HCT116 (cell line): Measurements from ENCODE around the gene TMTC2. TPM values are rescaled to one million over a fixed set of nuclear protein-coding genes. Genes with fewer than 3 reads are reported as not detected.

Source experiments
- ATAC-seq: fragments of 200-7000 bp; cut with Tn5 transposase; 2 replicates; pipeline ENCODE4 v1.9.1; 2020; ENCODE audit warnings: mild to moderate bottlenecking, moderate library complexity
- BruUV-seq: library from RNA; stranded (reverse); fragments of 400-500 nt; replicated peaks from 2 replicates; lab custom pipeline; 2021; lab: Mats Ljungman, UMichigan
- CTCF ChIA-PET: fragments of 300-600 bp; sonication (Branson Sonifier 250); formaldehyde crosslinking; loops from one replicate; lab custom pipeline; 2021; ENCODE audit warnings: antibody characterized with exemption; lab: Charles Lee
- POLR2A ChIA-PET: fragments of 300-600, 350-600 bp; sonication (Branson Sonifier 250); formaldehyde crosslinking; loops from one replicate; lab custom pipeline; 2021; ENCODE audit warnings: antibody characterized with exemption; lab: Charles Lee
- RAD21 ChIA-PET, 2 experiments: fragments of 300-600 bp; sonication (Branson Sonifier 250); formaldehyde crosslinking; loops; one replicate each; lab custom pipeline; 2023; ENCODE audit warnings: low total read pairs in 2 of 2; ENCODE audit not compliant: uncharacterized antibody in 2 of 2, unreplicated experiment in 2 of 2, low non-redundant PET in 1 of 2; lab: Charles Lee
- DNase-seq: peaks from one replicate; pipeline ENCODE4 v3.0.0-alpha.2; 2010; ENCODE audit warnings: low read depth, low spot score
- H2AFZ ChIP-seq: fragments of 200-600 bp; shearing (Covaris generic), sonication (generic); 2 replicates; pipeline ENCODE4 v1.6.1; 2017; ENCODE audit warnings: low read depth, mixed run types, mixed read lengths, antibody characterized with exemption, low read length; ENCODE audit not compliant: poor library complexity, severe bottlenecking
- H3K27ac ChIP-seq: 2 replicates; pipeline ENCODE4 v1.5.1; 2012; ENCODE audit warnings: low read depth, low read length
- H3K27me3 ChIP-seq: fragments of 200-600 bp; sonication (generic); 2 replicates; pipeline ENCODE4 v1.6.1; 2016; ENCODE audit warnings: mixed run types, low read length, mixed read lengths; ENCODE audit not compliant: insufficient read depth
- H3K36me3 ChIP-seq, 2 experiments: fragments of 200-500 bp in 1 of 2; fragments of 200-600 bp in 1 of 2; sonication (Bioruptor generic) in 1 of 2; sonication (generic) in 1 of 2; 2 replicates each; pipeline versions ENCODE4 v1.5.1 to v1.6.1; 2014 to 2016; ENCODE audit warnings: low read length in 2 of 2, inconsistent platforms in 1 of 2, mixed read lengths in 1 of 2, mixed run types in 1 of 2; ENCODE audit not compliant: insufficient read depth in 2 of 2, control insufficient read depth in 1 of 2
- H3K4me1 ChIP-seq, 2 experiments: fragments of 200-600 bp in 1 of 2; sonication (generic) in 1 of 2; 2 replicates each; pipeline versions ENCODE4 v1.5.1 to v1.6.1; 2012 to 2017; ENCODE audit warnings: low read length in 2 of 2, inconsistent platforms in 1 of 2, mild to moderate bottlenecking in 1 of 2, mixed read lengths in 1 of 2, mixed run types in 1 of 2, moderate library complexity in 1 of 2; ENCODE audit not compliant: insufficient read depth in 2 of 2, control insufficient read depth in 1 of 2
- H3K4me2 ChIP-seq: fragments of 200-600 bp; sonication (generic); 2 replicates; pipeline ENCODE4 v1.6.1; 2017; ENCODE audit warnings: mixed run types, low read length, mixed read lengths
- H3K4me3 ChIP-seq, 2 experiments: fragments of 200-600 bp in 1 of 2; sonication (generic) in 1 of 2; replicated peaks in 1 of 2; 2 replicates each; pipeline ENCODE4 v1.5.1; 2011 to 2016; ENCODE audit warnings: low read length in 2 of 2, control low read depth in 1 of 2, low read depth in 1 of 2, mild to moderate bottlenecking in 1 of 2, mixed read lengths in 1 of 2, mixed run types in 1 of 2
- H3K79me2 ChIP-seq: fragments of 200-600 bp; sonication (generic); 2 replicates; pipeline ENCODE4 v1.6.1; 2017; ENCODE audit warnings: mild to moderate bottlenecking, mixed run types, low read length, moderate library complexity, mixed read lengths; ENCODE audit not compliant: insufficient read depth
- H3K9ac ChIP-seq: fragments of 200-600 bp; sonication (generic); 2 replicates; pipeline ENCODE4 v1.6.1; 2016; ENCODE audit warnings: low read length, mixed read lengths
- H3K9me2 ChIP-seq: fragments of 200-600 bp; sonication (generic), shearing (Covaris generic); 2 replicates; pipeline ENCODE4 v1.6.1; 2017; ENCODE audit warnings: mixed run types, mild to moderate bottlenecking, moderate library complexity; ENCODE audit not compliant: insufficient read depth
- H3K9me3 ChIP-seq, 2 experiments: fragments of 200-500 bp in 1 of 2; fragments of 200-600 bp in 1 of 2; sonication (Bioruptor generic) in 1 of 2; sonication (generic) in 1 of 2; 2 replicates each; pipeline ENCODE4 v1.6.1; 2014 to 2017; ENCODE audit warnings: low read length in 2 of 2, mixed read lengths in 2 of 2, inconsistent platforms in 1 of 2, low read depth in 1 of 2, mild to moderate bottlenecking in 1 of 2, mixed run types in 1 of 2, moderate library complexity in 1 of 2; ENCODE audit not compliant: control insufficient read depth in 1 of 2, insufficient read depth in 1 of 2
- H4K20me1 ChIP-seq: fragments of 200-600 bp; sonication (generic), shearing (Covaris generic); 2 replicates; pipeline ENCODE4 v1.6.1; 2017; ENCODE audit warnings: mixed run types, mild to moderate bottlenecking, moderate library complexity; ENCODE audit not compliant: insufficient read depth
- ATF3 ChIP-seq: IDR thresholded peaks from 2 replicates; pipeline ENCODE4 v1.6.1; 2012
- CBX3 ChIP-seq: IDR thresholded peaks from 2 replicates; pipeline ENCODE4 v1.6.1; 2012; ENCODE audit warnings: low read depth
- EGR1 ChIP-seq: IDR thresholded peaks from 2 replicates; pipeline ENCODE4 v1.6.1; 2012; ENCODE audit warnings: low read depth
- ELF1 ChIP-seq: IDR thresholded peaks from 2 replicates; pipeline ENCODE4 v1.6.1; 2012; ENCODE audit warnings: low read depth, borderline replicate concordance
- EZH2phosphoT487 ChIP-seq: fragments of 200-600 bp; IDR thresholded peaks from 2 replicates; pipeline ENCODE4 v1.6.1; 2018; ENCODE audit warnings: antibody characterized with exemption, borderline replicate concordance
- FOSL1 ChIP-seq: IDR thresholded peaks from 2 replicates; pipeline ENCODE4 v1.6.1; 2012; ENCODE audit warnings: low read depth
- POLR2A ChIP-seq: IDR thresholded peaks from 2 replicates; pipeline ENCODE4 v1.7.0; 2011; ENCODE audit warnings: borderline replicate concordance; ENCODE audit not compliant: insufficient read depth, insufficient read length; ENCODE audit errors: extremely low read depth
- POLR2AphosphoS5 ChIP-seq: IDR thresholded peaks from 2 replicates; pipeline ENCODE4 v1.6.1; 2011; ENCODE audit warnings: mild to moderate bottlenecking, low read depth, low read length, moderate library complexity
- RAD21 ChIP-seq: IDR thresholded peaks from 2 replicates; pipeline ENCODE4 v1.6.1; 2012; ENCODE audit warnings: low read depth, mild to moderate bottlenecking
- REST ChIP-seq: IDR thresholded peaks from 2 replicates; pipeline ENCODE4 v1.6.1; 2012; ENCODE audit warnings: low read depth
- YY1 ChIP-seq: IDR thresholded peaks from 2 replicates; pipeline ENCODE4 v1.6.1; 2011; ENCODE audit warnings: low read length, low read depth, moderate library complexity, mild to moderate bottlenecking; ENCODE audit not compliant: insufficient replicate concordance; ENCODE audit errors: extremely low read depth
- ZFX ChIP-seq: fragments of 450-650 bp; IDR thresholded peaks from 2 replicates; pipeline ENCODE4 v1.6.1; 2017
- intact Hi-C: fragments of 100-400 bp; cut with micrococcal nuclease; formaldehyde crosslinking; loops from 2 replicates; pipeline ENCODE4 v1.10.0; 2022
- total RNA-seq: library from RNA; stranded (reverse); gene quantifications from one replicate; pipeline ENCODE4 v1.2.1, GENCODE V29; 2021; ENCODE audit not compliant: unreplicated experiment

Gene TMTC2
- total RNA-seq, 1 experiment from 2014 or later = 11.5 TPM

- ChIA-PET CTCF (no interaction called here), POLR2A (no interaction called here), RAD21 (no interaction called here)
- Histone ChIP-seq H4K20me1 (no peaks in the 10 kb centered on the region), H3K9me2 (no peaks in the 10 kb centered on the region), H3K79me2 (no peaks in the 10 kb centered on the region), H3K27ac (no peak overlapping the region), H2AFZ (no peak overlapping the region), H3K4me3 (no peak overlapping the region), H3K4me2 (no peak overlapping the region), H3K36me3 (no peaks in the 10 kb centered on the region), H3K4me1 (no peaks in the 10 kb centered on the region), H3K9ac (no peak overlapping the region), H3K27me3 (no peaks in the 10 kb centered on the region), H3K9me3 (no peaks in the 10 kb centered on the region)
- intact Hi-C loops = no loop called here
- ATAC-seq (no peak), DNase-seq (no peak)
- no TSS peak for BruUV-seq
- TF ChIP-seq YY1 = no peak
- no peak for TF ChIP-seq REST
- no peak for TF ChIP-seq EGR1
- TF ChIP-seq ZFX = no peak
- TF ChIP-seq POLR2A = no peak
- TF ChIP-seq ATF3 = no peak
- TF ChIP-seq POLR2AphosphoS5 = no peak
- no peak for TF ChIP-seq RAD21
- no peak for TF ChIP-seq ELF1
- no peak for TF ChIP-seq CBX3
- TF ChIP-seq EZH2phosphoT487 = no peak
- no peak for TF ChIP-seq FOSL1
Measured at GRCh38 chr12:82981150-82981549, 294.4 kb downstream of the TMTC2 start.
